Mucosa of stomach (tissue), 1 donor: Measurements from ENCODE around the gene ID2.
"Not testable (repeated sequence)": the region's sequence is repeated elsewhere in the genome, so short reads cannot be mapped to it uniquely, and the experiment has no call there.

Experiments
- H3K27me3 ChIP-seq: one replicate; pipeline ENCODE4 v1.7.0; 2013; ENCODE audit warnings: mild to moderate bottlenecking, low read length; ENCODE audit not compliant: control insufficient read depth, insufficient read depth
- H3K36me3 ChIP-seq: one replicate; pipeline ENCODE4 v1.7.0; 2013; ENCODE audit warnings: low read length; ENCODE audit not compliant: control insufficient read depth, insufficient read depth
- H3K4me1 ChIP-seq: one replicate; pipeline ENCODE4 v1.7.0; 2013; ENCODE audit warnings: mild to moderate bottlenecking, low read length; ENCODE audit not compliant: control insufficient read depth, insufficient read depth
- H3K4me3 ChIP-seq: one replicate; pipeline ENCODE4 v1.7.0; 2013; ENCODE audit warnings: low read length
- H3K9ac ChIP-seq: one replicate; pipeline ENCODE4 v1.7.0; 2013; ENCODE audit warnings: mild to moderate bottlenecking, low read length, moderate library complexity
- H3K9me3 ChIP-seq: one replicate; pipeline ENCODE4 v1.7.0; 2013; ENCODE audit warnings: mild to moderate bottlenecking, low read length, moderate library complexity; ENCODE audit not compliant: control insufficient read depth
- donor health status: Pancreatic carcinoma.

ID2 gene

GRCh38 chr2:8709611-8710010 is 27.8 kb downstream of the ID2 start:
- Histone ChIP-seq H3K27me3 (no peaks in the 10 kb centered on the region), H3K36me3 (no peaks in the 10 kb centered on the region), H3K9ac (no peak overlapping the region), H3K4me3 (no peak overlapping the region), H3K4me1 (no peaks in the 10 kb centered on the region), H3K9me3 (no peaks in the 10 kb centered on the region)

DNA sequence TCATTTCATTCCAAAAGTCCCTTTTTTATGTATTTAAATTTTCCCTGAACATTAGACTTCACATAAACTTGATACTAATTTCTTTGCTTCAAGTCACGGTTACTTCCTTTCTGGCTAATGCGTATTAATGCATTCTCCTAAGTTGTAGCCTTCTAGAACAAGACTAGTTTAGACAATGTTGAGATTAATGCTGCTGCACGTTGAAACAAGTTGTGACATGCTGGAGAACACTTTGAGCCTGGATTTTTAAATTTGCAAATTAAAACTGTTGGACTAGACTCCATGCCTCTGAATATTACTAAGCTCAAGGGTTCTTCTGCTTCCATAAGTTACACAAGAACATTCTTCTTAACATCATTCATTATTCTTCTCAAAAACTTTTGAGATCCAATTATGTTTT is 29.1 kb downstream of the ID2 start:
- H3K9ac ChIP-seq: no peak overlapping the region
- no peaks in the 10 kb centered on the region for H3K4me1 ChIP-seq
- H3K36me3 ChIP-seq: no peaks in the 10 kb centered on the region
- H3K27me3 ChIP-seq: no peaks in the 10 kb centered on the region
- no peak overlapping the region for H3K4me3 ChIP-seq
- H3K9me3 ChIP-seq: no peaks in the 10 kb centered on the region

GRCh38 chr2:8714283-8714682 is 32.4 kb downstream of the ID2 start:
- Histone ChIP-seq H3K36me3 (no peaks in the 10 kb centered on the region), H3K27me3 (no peaks in the 10 kb centered on the region), H3K4me3 (no peak overlapping the region), H3K9me3 (no peaks in the 10 kb centered on the region), H3K4me1 (no peaks in the 10 kb centered on the region), H3K9ac (no peak overlapping the region)

DNA sequence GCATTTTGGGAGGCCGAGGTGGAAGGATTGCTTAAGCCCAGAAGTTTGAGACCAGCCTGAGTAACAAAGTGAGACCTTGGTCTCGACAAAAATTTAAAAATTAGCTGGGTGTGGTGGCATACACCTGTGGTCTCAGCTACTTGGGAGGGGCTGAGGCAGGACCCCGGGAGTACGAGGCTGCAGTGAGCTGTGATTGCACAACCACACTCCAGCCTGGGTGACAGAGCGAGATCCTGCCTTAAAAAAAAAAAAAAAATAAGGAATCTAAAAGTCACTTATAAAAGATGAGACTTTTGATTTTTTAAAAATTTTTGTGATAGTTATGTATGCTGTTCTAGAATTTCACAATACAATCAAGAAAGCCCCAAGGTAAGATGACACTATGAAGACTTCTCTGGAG is 33.1 kb downstream of the ID2 start:
- Histone ChIP-seq H3K36me3 (no peaks in the 10 kb centered on the region), H3K4me3 (no peak overlapping the region), H3K9me3 (no peaks in the 10 kb centered on the region), H3K27me3 (no peaks in the 10 kb centered on the region), H3K9ac (no peak overlapping the region), H3K4me1 (no peaks in the 10 kb centered on the region)

- Histone ChIP-seq H3K27me3 (no peaks in the 10 kb centered on the region), H3K9me3 (no peaks in the 10 kb centered on the region), H3K4me3 (no peak overlapping the region), H3K36me3 (no peaks in the 10 kb centered on the region), H3K4me1 (no peaks in the 10 kb centered on the region), H3K9ac (no peak overlapping the region)
Measured at GRCh38 chr2:8719528-8719927, 37.7 kb downstream of the ID2 start.

DNA sequence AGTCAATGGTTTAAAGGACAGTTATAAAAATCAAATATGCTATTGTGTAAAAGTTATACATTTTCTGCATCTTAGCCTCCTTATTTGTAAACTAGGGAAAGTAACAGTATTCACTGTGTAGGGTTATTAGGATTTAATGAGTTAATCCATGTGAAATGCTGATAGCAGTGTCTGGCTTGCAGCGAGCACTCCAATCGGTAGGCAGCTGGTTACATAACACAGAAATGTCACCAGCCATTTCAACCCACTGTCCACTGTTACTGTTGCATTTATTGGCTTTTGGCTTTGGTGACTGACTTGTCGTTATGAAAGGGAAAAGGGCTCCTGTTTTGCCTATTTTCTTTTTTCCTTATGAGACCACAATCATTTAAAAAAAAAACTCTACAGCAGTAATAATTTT is 38.9 kb downstream of the ID2 start:
- Histone ChIP-seq H3K27me3 (no peaks in the 10 kb centered on the region), H3K4me1 (no peaks in the 10 kb centered on the region), H3K4me3 (no peak overlapping the region), H3K9ac (no peak overlapping the region), H3K9me3 (no peaks in the 10 kb centered on the region), H3K36me3 (no peaks in the 10 kb centered on the region)

DNA sequence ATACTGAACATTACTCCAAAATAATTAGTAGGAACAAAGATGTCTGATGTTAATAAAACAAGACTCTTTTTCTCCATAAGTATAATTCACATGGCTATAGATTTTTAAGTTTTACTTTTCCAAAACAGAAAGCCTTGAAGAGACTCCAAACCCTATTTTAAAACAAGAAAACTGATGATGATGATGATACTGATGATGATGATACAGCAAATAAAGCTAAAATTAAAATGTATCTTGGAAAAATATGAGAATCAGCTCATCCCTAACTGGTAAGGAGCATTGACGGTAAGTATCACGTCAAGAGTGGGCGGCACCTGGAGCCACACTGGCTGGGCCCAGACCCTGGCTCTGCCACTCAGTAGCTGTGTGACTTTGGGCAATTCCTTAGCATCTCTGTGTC is 39.6 kb downstream of the ID2 start:
- H3K9ac ChIP-seq: no peak overlapping the region

DNA sequence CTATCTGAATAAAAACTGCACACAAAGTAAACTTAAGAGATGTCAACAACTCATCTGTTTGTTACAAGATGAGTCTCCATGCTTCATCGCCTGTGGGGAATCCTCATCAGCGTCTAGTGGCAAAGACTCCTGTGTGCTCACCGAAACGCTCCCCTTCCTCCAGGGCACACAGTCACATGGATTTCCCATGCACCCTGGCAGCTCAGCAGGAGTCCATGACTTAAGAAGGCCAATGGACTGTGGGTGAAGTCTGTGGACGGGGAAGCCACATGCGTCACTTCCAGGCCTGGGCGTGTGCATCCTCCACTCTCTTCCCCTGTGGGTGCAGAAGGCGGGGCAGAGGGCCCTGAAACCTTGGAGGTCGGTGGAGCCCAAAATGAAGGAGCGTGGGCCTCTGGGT is 41.1 kb downstream of the ID2 start:
- Histone ChIP-seq H3K4me3 (no peak overlapping the region), H3K9ac (no peak overlapping the region), H3K4me1 (no peaks in the 10 kb centered on the region), H3K36me3 (no peaks in the 10 kb centered on the region), H3K9me3 (no peaks in the 10 kb centered on the region), H3K27me3 (no peaks in the 10 kb centered on the region)

More for the DNA sequence above, 39.6 kb downstream of the ID2 start:
- no peaks in the 10 kb centered on the region for H3K9me3 ChIP-seq
- H3K4me1 ChIP-seq: no peaks in the 10 kb centered on the region
- H3K27me3 ChIP-seq: no peaks in the 10 kb centered on the region
- no peaks in the 10 kb centered on the region for H3K36me3 ChIP-seq
- no peak overlapping the region for H3K4me3 ChIP-seq

DNA sequence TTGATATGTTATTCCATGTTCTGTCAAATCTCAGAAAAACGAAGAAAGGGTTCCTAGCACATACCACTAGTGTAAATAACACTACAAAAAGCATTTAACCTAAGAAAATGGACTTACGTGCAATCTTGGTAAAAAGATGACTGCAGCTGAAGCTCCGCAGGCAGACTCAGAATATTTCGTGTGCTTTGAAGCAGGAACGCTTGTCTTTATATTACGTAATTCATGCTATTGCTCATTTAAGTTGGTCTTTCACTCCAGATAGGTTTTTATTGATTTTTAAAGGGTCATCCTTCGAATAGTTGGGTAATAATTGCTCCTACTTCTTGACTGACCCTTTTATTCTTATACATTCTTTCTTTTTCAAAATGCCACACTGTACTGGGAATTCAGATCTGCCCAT is 44.0 kb downstream of the ID2 start:
- no peaks in the 10 kb centered on the region for H3K36me3 ChIP-seq

DNA sequence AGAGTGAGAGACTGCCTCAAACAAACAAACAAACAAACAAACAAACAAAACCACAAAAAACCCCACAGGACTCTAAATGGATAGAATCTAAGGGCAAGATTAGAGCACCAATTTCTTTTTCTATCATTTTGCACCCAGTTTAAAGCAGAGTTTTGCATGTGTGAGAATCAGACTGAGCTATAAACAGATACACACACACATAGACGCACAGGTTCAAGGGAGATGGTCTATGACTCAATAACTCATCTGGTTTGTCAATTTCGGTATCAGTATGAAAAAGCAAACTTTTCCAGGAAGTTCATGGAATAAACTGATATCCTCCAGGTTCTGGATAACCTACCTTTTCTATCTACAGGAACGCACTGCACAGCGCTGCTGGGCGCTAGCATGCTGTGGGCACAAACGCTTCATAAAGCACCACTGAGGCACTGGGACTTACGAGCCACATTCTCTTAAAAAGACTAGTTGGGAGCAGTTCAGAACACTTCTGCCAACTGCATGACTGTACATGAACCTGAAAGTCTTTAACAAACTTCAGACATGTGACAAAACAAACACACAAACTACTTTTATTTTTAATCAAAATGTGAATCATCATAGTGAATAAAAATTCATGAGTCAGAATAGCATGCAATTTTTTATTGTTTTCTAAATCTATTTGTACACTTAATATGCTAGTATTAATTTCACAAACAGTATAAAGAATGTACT is 46.6 kb downstream of the ID2 start:
- H3K9me3 ChIP-seq: no peaks in the 10 kb centered on the region
- H3K9ac ChIP-seq: no peak overlapping the region
- peaks cover 5% of the 10 kb centered on the region for H3K4me1 ChIP-seq
- no peaks in the 10 kb centered on the region for H3K36me3 ChIP-seq
- no peak overlapping the region for H3K4me3 ChIP-seq
- no peaks in the 10 kb centered on the region for H3K27me3 ChIP-seq

More for the DNA sequence above, 44.0 kb downstream of the ID2 start:
- no peak overlapping the region for H3K9ac ChIP-seq
- H3K9me3 ChIP-seq: no peaks in the 10 kb centered on the region
- no peak overlapping the region for H3K4me3 ChIP-seq
- H3K4me1 ChIP-seq: peaks cover 5% of the 10 kb centered on the region
- H3K27me3 ChIP-seq: no peaks in the 10 kb centered on the region

DNA sequence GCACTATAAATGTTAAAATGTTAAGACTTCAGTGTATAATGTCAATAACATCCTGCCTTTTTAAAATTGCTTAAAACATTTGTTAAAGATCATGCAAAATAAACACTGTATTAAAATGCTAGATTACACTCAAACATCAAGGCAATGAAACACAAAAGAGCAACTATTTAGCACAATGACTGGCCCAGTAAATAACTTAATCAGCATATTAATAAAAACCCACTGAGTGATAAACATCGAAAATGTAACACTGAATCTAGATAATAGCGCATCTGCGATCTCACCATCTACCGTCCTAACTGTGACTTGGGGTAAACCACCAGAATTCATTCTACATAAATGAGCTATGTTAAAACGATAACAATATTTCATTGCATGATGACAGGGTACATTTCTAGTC is 47.2 kb downstream of the ID2 start:
- H3K4me3 ChIP-seq, H3K9ac ChIP-seq, H3K36me3 ChIP-seq, H3K27me3 ChIP-seq, H3K9me3 ChIP-seq, H3K4me1 ChIP-seq: not testable (repeated sequence)

DNA sequence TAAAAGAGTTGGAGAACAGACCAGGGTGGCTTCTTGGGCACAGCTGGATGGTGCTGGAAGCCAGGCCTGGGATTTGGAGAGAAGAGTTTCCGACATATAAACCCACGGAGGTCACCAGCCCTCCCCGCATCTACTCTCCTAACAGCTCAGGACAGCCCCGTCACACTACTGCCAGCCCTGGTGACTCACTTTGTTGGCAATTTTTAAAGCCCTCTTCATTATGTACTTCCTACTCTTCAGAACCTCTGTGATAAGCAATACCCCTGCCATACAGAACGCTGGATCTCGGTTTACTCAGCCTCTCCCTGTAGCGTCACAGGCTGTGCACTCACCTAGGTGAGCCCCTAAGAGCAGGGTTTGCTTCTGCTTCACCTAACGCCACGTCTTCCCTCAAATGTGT is 48.1 kb downstream of the ID2 start:
- H3K9me3 ChIP-seq: no peaks in the 10 kb centered on the region
- no peak overlapping the region for H3K4me3 ChIP-seq
- no peaks in the 10 kb centered on the region for H3K36me3 ChIP-seq
- H3K9ac ChIP-seq: no peak overlapping the region
- no peaks in the 10 kb centered on the region for H3K27me3 ChIP-seq
- H3K4me1 ChIP-seq: peaks cover 5% of the 10 kb centered on the region

GRCh38 chr2:8732601-8733000 is 50.7 kb downstream of the ID2 start:
- H3K4me3 ChIP-seq: no peak overlapping the region
- H3K4me1 ChIP-seq: peaks cover 5% of the 10 kb centered on the region
- no peaks in the 10 kb centered on the region for H3K36me3 ChIP-seq
- no peak overlapping the region for H3K9ac ChIP-seq
- no peaks in the 10 kb centered on the region for H3K9me3 ChIP-seq
- no peaks in the 10 kb centered on the region for H3K27me3 ChIP-seq
